ENCODE results near the gene KLK12.
A peak's percentile ranks its signal among the peaks of the same experiment; 100 is the strongest.

Gene KLK12

GRCh38 chr19:51044327-51044726 lies 9.5 kb upstream of the KLK12 start:
- DNase-seq = no peak

GRCh38 chr19:51043497-51043896 lies 8.7 kb upstream of the KLK12 start:
- no peak for DNase-seq

DNA sequence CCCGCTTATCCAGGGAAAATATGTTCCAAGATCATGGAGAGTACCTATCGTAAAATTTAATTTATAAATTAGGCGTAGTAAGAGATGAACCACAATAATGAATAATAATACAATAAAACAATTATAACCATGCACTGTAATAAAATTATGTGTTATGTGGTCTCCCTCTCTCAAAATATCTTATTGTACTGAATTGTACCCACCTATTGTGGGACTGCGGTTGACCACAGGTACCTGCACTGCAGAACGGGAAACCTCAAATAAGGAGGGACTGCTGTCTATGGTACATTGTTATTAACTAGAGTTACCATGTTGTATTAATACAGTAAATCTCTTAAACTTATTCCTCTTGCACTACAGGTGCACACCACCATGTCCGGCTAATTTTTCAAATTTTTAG lies 5.3 kb upstream of the KLK12 start:
- DNase-seq = no peak

GRCh38 chr19:51036519-51036918 lies 1.7 kb upstream of the KLK12 start:
- no peak for DNase-seq

- DNase-seq = no peak
Measured at GRCh38 chr19:51031880-51032225, 2.9 kb downstream of the KLK12 start.

DNA sequence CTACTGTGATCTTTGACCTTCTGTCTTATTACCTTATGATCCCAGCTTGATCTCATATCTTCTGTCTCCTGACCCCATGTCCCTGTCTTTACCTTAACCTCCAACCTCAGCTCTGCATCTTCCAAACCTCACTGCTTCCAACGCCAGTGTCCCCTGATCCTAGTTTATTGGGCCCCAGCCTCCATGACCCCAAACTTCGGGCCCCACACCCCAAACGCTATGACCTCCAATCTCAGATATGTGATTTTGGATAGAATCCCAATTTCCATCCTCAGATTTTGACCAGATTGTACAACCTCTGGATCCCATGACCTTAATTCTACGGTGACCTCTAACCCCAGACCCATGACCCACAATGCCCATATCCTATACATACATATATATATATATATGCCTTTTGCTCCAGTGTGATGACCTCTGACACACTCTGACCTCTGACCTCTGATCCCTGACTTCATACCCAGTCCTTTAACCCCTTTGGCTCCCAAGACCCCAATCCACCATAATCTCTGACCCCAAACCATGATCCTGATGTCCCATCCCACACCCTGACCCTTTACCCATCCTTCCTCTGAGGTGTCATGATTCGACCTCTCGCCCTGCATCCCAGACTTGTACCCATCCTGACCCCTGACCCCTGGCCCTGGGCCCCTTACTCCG lies 3.5 kb downstream of the KLK12 start:
- no peak for DNase-seq

GRCh38 chr19:51030631-51031030 lies 4.2 kb downstream of the KLK12 start:
- no peak for DNase-seq

DNA sequence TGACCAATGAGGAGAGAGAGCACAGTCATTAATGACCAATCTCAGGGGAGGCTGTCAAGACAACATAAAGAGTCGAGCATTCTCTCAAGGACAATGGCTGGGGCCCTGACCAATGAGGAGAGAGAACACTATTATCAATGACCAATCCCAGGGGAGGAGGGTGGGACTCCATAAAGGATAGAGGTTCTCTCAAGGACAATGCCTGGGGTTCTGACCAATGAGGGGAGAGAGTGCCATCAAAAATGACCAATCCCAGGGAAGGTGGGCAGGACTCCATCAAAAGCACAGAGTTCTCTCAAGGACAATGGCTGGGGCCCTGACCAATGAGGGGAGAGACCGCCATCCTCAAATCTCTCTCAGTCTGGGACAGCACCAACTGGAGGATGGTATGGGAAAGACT lies 5.1 kb downstream of the KLK12 start:
- no peak for DNase-seq

DNA sequence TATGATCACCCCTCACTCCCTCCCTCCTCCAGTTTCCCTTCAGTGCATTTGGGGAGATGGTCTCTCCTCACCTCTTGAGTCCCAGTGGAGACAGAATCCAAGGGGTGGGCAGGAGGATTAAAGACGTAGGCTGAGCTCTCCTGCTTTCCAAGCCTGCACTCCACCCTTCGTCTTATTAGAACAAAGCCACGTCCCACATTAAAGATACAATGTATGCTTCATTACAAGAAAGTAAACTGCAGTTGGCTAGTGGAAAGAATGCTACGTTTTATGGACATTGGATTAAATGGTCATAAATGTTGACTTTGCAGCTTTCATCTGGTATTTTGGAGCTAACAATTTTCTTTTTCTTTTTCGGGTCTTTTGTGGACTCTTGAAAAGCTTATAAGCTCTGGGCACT lies 6.9 kb downstream of the KLK12 start:
- no peak for DNase-seq

DNA sequence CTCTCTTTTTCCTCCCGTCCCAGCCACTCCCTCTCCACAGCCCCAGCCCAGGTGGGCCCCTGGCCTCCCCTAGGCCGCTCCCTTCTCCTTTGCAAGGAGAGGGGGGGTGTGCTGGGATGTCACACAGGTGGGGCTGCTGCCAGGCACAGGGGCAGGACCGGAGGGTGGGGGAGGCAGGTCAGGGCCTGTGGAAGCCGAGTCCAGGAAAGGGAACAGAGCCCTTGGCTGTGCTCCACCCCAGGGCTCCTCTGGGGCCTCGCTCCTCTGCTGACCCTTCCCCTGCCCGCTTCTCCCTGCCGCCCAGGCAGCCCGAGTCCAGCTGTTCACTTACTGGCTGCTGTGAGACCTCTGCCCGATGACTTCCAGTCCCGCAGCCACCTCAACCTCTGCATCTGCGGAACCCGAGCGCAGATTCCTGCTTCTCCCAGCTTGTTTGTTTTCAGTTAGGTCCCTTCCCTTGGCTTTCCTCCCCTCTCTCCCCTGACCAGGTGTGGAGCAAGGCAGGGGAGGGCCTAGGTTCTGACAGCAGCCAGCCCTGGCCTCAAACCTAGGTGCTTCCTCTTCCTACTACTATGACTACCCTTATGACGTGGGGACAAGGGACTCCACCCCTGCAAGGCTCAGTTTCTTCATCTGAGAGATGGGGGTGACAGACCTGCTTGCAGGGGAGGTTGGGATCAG lies 7.5 kb downstream of the KLK12 start:
- DNase-seq = no peak

DNA sequence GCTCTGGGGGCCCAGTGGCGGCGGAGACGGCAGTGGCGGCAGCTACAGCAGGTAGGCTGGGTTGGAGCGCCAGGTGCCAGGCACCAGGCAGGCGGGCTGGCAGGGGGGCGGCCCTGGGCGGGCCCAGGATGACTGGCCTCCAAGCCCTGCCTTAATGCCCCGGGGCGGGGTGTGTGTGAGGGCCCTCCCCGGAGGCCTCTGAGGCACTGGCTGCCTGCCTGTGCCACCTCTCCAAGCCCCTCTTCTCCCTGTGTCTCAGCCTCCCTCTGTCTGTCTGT lies 8.3 kb downstream of the KLK12 start, which contains the start of gene KLK11:
TSS of gene KLK11 (minus strand) at position 63 of the 278 bp plus-strand sequence. CDS start 985 bp downstream, outside the sequence.
- DNase-seq = no peak

- no peak for DNase-seq
Measured at GRCh38 chr19:51025809-51026553, 8.8 kb downstream of the KLK12 start.

DNA sequence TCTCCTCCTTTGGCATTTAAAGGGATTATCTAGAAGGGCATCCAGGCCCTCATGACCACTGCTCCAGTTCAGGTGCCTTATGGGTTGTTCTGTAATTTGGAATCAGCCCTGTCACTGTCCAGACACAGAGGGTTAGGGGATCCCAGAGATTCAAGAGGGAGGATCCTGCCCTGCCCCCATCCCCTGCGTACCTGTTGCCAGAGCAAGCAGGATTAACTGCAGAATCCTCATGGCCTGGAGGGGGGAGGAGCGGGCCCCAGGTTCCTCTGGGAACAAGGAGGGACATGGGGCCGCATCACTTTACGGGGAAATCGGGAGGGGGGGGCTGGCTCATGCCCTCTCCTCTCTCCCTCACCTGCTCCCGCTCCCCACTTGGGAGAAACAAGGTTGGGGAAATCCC lies 9.4 kb downstream of the KLK12 start:
- DNase-seq = no peak

- no peak for DNase-seq
Measured at GRCh38 chr19:51024924-51025323, 9.9 kb downstream of the KLK12 start.

- no peak for DNase-seq
Measured at GRCh38 chr19:51023946-51024345, 10.9 kb downstream of the KLK12 start.

DNA sequence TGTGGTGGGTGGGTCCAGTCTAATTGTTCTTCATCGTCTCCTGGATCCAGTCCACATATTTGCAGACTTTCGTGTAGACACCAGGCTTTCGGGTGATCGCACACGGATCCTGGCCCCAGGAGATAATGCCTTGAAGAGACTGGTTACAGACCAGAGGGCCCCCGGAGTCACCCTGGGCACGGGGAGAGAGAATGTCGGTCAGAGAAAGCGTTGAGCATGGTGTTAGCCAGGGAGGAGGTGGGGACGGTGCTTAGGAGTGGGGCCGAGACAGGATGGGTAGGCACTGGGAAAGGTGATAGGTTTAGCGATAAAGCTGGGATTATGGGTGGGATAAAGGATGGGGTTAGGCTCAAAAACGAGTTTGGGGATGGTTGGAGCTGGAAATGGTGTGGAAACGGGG lies 12.3 kb downstream of the KLK12 start:
- DNase-seq = no peak

GRCh38 chr19:51020988-51021651 lies 13.7 kb downstream of the KLK12 start:
- DNase-seq = peak; percentile 79

DNA sequence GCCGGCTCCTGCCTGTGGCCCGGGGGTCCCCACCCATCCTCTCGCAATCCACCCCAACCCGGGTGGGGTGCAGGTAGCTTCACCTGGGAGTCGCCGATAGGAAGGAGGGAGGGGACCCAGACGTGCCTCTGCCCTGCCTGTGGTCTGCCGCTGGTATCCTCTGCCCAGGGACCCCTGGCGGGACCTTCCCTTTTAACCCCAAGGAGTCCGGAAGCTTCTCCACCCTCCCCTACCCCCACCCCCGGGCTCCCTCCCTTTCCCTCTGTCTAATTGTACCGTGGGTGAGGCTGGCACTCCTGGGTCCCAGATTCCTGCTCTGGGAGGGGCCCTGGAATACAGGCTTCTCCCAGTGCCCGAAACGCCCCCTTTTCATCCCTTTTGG lies 15.3 kb downstream of the KLK12 start, which contains the start of gene KLK10:
TSS of gene KLK10 (minus strand) at position 166 of the 382 bp plus-strand sequence. CDS start 579 bp downstream, outside the sequence.
- no peak for DNase-seq

- DNase-seq = peak; percentile 36
Measured at GRCh38 chr19:51018745-51019543, 15.9 kb downstream of the KLK12 start.

- peak; percentile 74 for DNase-seq
Measured at GRCh38 chr19:51016798-51017683, 17.8 kb downstream of the KLK12 start.

- no peak for DNase-seq
Measured at GRCh38 chr19:51015691-51016267, 19.0 kb downstream of the KLK12 start.

Measured in eye (tissue), 1 donor.